Osteocyte (in vitro differentiated cells): Measurements from ENCODE around the gene GALNT9. TPM values are rescaled to one million over a fixed set of nuclear protein-coding genes. Genes with fewer than 3 reads are reported as not detected.
"Not testable (repeated sequence)": the region's sequence is repeated elsewhere in the genome, so short reads cannot be mapped to it uniquely, and the experiment has no call there.

Experiments used
- DNase-seq: peaks from one replicate; pipeline ENCODE4 v3.0.0; 2021; ENCODE audit warnings: mixed read lengths; ENCODE audit not compliant: unreplicated experiment; ENCODE audit errors: extremely low spot score
- H3K27ac Mint-ChIP-seq: one replicate; pipeline ENCODE4 v1.8.0; 2021; ENCODE audit warnings: mild to moderate bottlenecking, mixed read lengths; ENCODE audit not compliant: unreplicated experiment
- H3K27me3 Mint-ChIP-seq: one replicate; pipeline ENCODE4 v1.8.0; 2021; ENCODE audit warnings: mixed read lengths; ENCODE audit not compliant: unreplicated experiment
- H3K36me3 Mint-ChIP-seq: one replicate; pipeline ENCODE4 v1.8.0; 2021; ENCODE audit warnings: mixed read lengths; ENCODE audit not compliant: unreplicated experiment
- H3K4me1 Mint-ChIP-seq: one replicate; pipeline ENCODE4 v1.8.0; 2021; ENCODE audit warnings: mixed read lengths; ENCODE audit not compliant: unreplicated experiment
- H3K4me3 Mint-ChIP-seq: one replicate; pipeline ENCODE4 v1.8.0; 2021; ENCODE audit warnings: mild to moderate bottlenecking, moderate library complexity, mixed read lengths; ENCODE audit not compliant: unreplicated experiment
- H3K9me3 Mint-ChIP-seq: one replicate; pipeline ENCODE4 v1.8.0; 2021; ENCODE audit warnings: mixed read lengths; ENCODE audit not compliant: unreplicated experiment
- long read RNA-seq: library from polyadenylated mRNA; unstranded; transcript quantifications from one replicate; pipeline ENCODE4 v2.0.0, GENCODE V29; 2021
- total RNA-seq: library from RNA; stranded (reverse); gene quantifications from 2 replicates; pipeline ENCODE4 v1.2.1, GENCODE V29; 2021
- TF ChIP-seq, protein P1 (sequence below): fragments of 200-600 bp; sonication (generic); IDR thresholded peaks from 2 replicates; pipeline ENCODE4 v1.5.0; 2021; ENCODE audit warnings: antibody characterized with exemption, mild to moderate bottlenecking, moderate library complexity

The GALNT9 gene
- total RNA-seq: not detected in 2 replicates
- long read RNA-seq: 0 reads

DNA sequence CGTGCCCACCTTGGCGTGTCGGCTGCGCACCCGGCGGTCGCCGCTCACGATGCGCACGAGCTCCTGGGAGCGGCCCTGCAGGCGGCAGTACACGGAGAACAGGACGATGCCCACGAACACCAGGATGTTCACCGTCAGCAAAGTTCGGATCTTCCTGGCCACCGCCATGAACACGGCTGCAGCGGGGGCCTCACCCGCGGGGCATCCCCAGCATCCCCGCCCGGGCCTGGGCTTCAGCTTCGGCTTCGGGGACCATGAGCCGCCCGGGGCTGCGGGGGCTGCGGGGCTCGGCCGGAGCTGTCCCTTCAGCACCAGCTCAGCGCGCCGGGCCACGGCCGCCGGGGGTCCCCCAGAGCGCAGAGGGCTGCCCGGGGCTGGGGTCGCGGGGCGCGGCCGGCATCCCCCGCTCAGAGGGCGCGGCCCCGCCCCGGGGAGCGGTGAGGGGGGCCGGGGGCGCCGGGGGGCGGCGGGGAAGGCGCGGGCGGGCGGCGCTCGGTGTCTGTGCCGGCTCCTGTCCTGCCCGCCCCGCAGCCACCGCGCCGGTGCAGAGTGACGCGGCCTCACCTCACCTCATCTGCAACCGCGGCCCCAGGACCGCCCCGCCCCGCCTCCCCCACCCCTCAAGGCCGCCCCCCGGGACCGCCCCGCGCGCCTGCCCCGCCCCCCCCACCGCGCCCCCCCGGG, at the start of gene GALNT9:
Gene GALNT9, minus strand, starts transcription at position 554 of the 684 bp plus-strand sequence. Its CDS starts 386 bp downstream, at position 168.
- H3K27me3 Mint-ChIP-seq: peaks cover 26% of the 10 kb centered on the region
- DNase-seq: no peak
- H3K27ac Mint-ChIP-seq: no peak within 1 kb of the TSS
- no peak within 1 kb of the TSS for H3K4me3 Mint-ChIP-seq
- TF ChIP-seq, protein P1, sequence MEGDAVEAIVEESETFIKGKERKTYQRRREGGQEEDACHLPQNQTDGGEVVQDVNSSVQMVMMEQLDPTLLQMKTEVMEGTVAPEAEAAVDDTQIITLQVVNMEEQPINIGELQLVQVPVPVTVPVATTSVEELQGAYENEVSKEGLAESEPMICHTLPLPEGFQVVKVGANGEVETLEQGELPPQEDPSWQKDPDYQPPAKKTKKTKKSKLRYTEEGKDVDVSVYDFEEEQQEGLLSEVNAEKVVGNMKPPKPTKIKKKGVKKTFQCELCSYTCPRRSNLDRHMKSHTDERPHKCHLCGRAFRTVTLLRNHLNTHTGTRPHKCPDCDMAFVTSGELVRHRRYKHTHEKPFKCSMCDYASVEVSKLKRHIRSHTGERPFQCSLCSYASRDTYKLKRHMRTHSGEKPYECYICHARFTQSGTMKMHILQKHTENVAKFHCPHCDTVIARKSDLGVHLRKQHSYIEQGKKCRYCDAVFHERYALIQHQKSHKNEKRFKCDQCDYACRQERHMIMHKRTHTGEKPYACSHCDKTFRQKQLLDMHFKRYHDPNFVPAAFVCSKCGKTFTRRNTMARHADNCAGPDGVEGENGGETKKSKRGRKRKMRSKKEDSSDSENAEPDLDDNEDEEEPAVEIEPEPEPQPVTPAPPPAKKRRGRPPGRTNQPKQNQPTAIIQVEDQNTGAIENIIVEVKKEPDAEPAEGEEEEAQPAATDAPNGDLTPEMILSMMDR: no peak
- H3K36me3 Mint-ChIP-seq: no peaks in the 10 kb centered on the region
- no peaks in the 10 kb centered on the region for H3K9me3 Mint-ChIP-seq
- no peaks in the 10 kb centered on the region for H3K4me1 Mint-ChIP-seq

DNA sequence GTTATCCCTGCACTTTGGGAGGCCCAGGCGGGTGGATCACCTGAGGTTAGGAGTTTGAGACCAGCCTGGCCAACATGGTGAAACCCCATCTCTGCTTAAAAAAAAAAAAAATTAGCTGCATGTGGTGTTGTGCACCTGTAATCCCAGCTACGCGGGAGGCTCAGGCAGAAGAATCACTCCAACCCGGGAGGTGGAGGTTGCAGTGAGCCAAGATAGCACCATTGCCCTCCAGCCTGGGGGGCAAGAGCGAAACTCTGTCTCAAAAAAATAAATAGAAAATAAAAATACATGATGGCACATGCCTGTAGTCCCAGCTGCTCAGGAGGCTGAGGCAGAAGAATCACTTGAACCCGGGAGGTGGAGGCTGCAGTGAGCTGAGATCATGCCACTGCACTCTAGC, 49.7 kb upstream of the GALNT9 start:
- H3K36me3 Mint-ChIP-seq, DNase-seq, H3K4me3 Mint-ChIP-seq, H3K4me1 Mint-ChIP-seq, H3K27ac Mint-ChIP-seq, H3K9me3 Mint-ChIP-seq: not testable (repeated sequence)
- peaks cover 29% of the 10 kb centered on the region for H3K27me3 Mint-ChIP-seq

DNA sequence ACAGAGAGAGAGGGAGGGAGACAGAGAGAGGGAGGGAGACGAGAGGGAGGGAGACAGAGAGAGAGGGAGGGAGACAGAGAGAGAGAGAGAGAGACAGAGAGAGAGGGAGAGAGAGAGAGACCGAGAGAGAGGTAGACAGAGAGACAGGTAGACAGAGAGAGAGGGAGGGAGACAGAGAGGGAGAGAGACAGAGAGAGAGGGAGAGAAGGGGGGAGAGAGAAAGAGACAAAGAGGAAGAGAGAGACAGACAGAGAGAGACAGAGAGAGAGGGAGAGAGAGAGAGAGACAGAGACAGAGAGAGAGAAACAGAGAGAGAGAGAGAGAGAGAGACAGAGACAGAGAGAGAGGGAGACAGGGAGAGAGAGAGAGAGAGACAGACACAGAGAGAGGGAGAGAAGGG, 47.8 kb upstream of the GALNT9 start:
- no peak for DNase-seq
- H3K27ac Mint-ChIP-seq: no peak overlapping the region
- H3K9me3 Mint-ChIP-seq: peaks cover under 1% of the 10 kb centered on the region
- peaks cover 39% of the 10 kb centered on the region for H3K27me3 Mint-ChIP-seq
- TF ChIP-seq, protein P1: no peak
- H3K4me3 Mint-ChIP-seq: no peak overlapping the region
- no peaks in the 10 kb centered on the region for H3K4me1 Mint-ChIP-seq
- no peaks in the 10 kb centered on the region for H3K36me3 Mint-ChIP-seq

DNA sequence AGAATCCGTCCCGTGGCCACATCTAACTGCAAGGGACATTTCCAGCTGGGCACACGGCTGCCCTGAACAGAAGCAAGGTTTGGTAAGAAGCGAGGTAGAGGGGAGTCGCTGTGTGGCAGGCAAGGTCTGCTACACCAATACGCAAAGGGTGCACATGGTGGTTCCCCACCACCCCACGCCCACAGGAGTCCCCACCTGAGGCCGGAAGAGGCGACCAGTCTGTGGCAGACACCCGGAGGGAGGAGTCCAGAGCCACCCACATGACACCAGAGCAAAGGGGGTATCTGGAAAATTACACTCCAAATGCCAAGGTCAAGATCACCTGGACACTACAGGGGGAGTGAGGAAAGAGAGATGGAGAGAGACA, 47.1 kb upstream of the GALNT9 start:
- TF ChIP-seq, protein P1: no peak
- H3K27ac Mint-ChIP-seq: no peak overlapping the region
- no peak overlapping the region for H3K4me3 Mint-ChIP-seq
- no peaks in the 10 kb centered on the region for H3K4me1 Mint-ChIP-seq
- peaks cover 41% of the 10 kb centered on the region for H3K27me3 Mint-ChIP-seq
- no peak for DNase-seq
- H3K36me3 Mint-ChIP-seq: no peaks in the 10 kb centered on the region
- peaks cover 4% of the 10 kb centered on the region for H3K9me3 Mint-ChIP-seq

DNA sequence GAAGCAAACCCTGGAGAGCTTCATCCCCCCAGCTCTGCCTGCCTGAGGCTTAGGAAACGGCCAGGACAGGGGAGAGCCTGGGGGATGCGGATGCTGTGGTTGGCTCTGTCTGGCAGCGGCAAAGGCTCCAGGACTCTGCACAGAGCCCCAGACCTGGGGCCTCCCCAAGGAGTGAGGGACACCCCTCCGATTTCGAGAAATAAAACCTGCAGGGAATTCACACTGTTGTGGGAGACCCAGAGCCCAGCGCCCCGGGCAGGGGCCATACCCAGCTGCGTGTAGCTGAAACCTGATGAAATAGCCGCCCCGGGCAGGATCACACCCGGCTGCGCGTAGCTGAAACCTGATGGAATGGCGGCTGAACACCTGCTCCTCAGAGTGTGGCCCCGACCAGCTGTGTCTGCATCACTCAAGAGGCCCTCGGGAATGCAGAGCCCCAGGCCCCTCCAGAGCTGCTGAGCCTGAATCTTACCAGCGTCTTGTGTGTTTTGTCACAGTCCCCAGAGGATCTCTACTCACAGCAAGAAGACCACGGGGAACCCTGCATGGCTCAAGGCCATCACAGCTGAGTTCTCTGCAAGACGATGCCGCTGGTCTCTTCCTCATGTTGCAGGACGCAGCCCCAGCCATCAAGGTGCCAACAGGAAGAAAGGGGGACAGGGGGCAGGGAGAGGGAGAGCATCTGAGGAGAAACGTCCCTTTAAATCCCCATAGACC, 46.5 kb upstream of the GALNT9 start:
- DNase-seq: no peak
- Mint-ChIP-seq H3K4me3 (no peak overlapping the region), H3K4me1 (no peaks in the 10 kb centered on the region), H3K9me3 (peaks cover 9% of the 10 kb centered on the region), H3K36me3 (no peaks in the 10 kb centered on the region), H3K27ac (no peak overlapping the region), H3K27me3 (peaks cover 46% of the 10 kb centered on the region)
- TF ChIP-seq, protein P1: no peak
